ENCODE measurements around the gene TTC24.
A peak's percentile ranks its signal among the peaks of the same experiment; 100 is the strongest.

Gene TTC24

GRCh38 chr1:156571261-156571852 is 8.2 kb upstream of the TTC24 start:
- Histone ChIP-seq H3K4me1 (ENCODE audit: control insufficient read depth, low read length) (peaks cover 17% of the 10 kb centered on the region), H4K20me1 (ENCODE audit: control insufficient read depth, insufficient read depth, low read depth, low read length) (no peaks in the 10 kb centered on the region), H3K36me3 (ENCODE audit: control insufficient read depth, low read length) (peaks cover 10% of the 10 kb centered on the region; the same call in 1 of the 2 replicates), H3K4me2 (ENCODE audit: low read length) (peak overlapping the region; percentile 93), H3K9me2 (replicated peaks; ENCODE audit: control insufficient read depth, low read length) (no peaks in the 10 kb centered on the region), H3K79me2 (ENCODE audit: control insufficient read depth, low read length) (peaks cover 18% of the 10 kb centered on the region), H3K27ac (ENCODE audit: low read depth, low read length) (no peak overlapping the region), H3K9me3 (ENCODE audit: control insufficient read depth, insufficient read depth, low read length) (no peaks in the 10 kb centered on the region), H3K4me3 (ENCODE audit: low read length) (peak overlapping the region; percentile 76), H3F3A (ENCODE audit: control insufficient read depth, insufficient read depth) (no peaks in the 10 kb centered on the region), H3K27me3 (ENCODE audit: control insufficient read depth, low read length) (0 out of 2 replicates have a peak, but pooled peaks cover 2% of the 10 kb centered on the region)
- TF ChIP-seq CTCF (IDR thresholded peaks at IDR 0.05; ENCODE audit: low read depth, low read length, poor library complexity, severe bottlenecking) = no peak
- no peak for TF ChIP-seq EZH2phosphoT487 (IDR thresholded peaks at IDR 0.05; ENCODE audit: borderline replicate concordance, low read length)

- Histone ChIP-seq H3F3A (ENCODE audit: control insufficient read depth, insufficient read depth) (no peaks in the 10 kb centered on the region), H4K20me1 (ENCODE audit: control insufficient read depth, insufficient read depth, low read depth, low read length) (no peaks in the 10 kb centered on the region), H3K4me1 (ENCODE audit: control insufficient read depth, low read length) (peaks cover 17% of the 10 kb centered on the region), H3K79me2 (ENCODE audit: control insufficient read depth, low read length) (peaks cover 18% of the 10 kb centered on the region), H3K27me3 (ENCODE audit: control insufficient read depth, low read length) (0 out of 2 replicates have a peak, but pooled peaks cover 2% of the 10 kb centered on the region), H3K36me3 (ENCODE audit: control insufficient read depth, low read length) (peaks cover 10% of the 10 kb centered on the region; the same call in 1 of the 2 replicates), H3K4me2 (ENCODE audit: low read length) (peak within 1 kb of the TSS; percentile 93), H3K9me2 (replicated peaks; ENCODE audit: control insufficient read depth, low read length) (no peaks in the 10 kb centered on the region), H3K9me3 (ENCODE audit: control insufficient read depth, insufficient read depth, low read length) (no peaks in the 10 kb centered on the region), H3K27ac (ENCODE audit: low read depth, low read length) (no peak within 1 kb of the TSS), H3K4me3 (ENCODE audit: low read length) (peak within 1 kb of the TSS; percentile 76)
- TF ChIP-seq CTCF (IDR thresholded peaks at IDR 0.05; ENCODE audit: low read depth, low read length, poor library complexity, severe bottlenecking) (no peak), EZH2phosphoT487 (IDR thresholded peaks at IDR 0.05; ENCODE audit: borderline replicate concordance, low read length) (no peak)
These were observed 7.4 kb upstream of the TTC24 start, which contains the start of gene IQGAP3 for GRCh38 chr1:156571919-156572662. TSS of gene IQGAP3 (minus strand) at chr1:156572565. CDS start at chr1:156572529, 36 bp downstream.

- peaks cover 17% of the 10 kb centered on the region for H3K4me1 ChIP-seq (ENCODE audit: control insufficient read depth, low read length)
- H3K27me3 ChIP-seq (ENCODE audit: control insufficient read depth, low read length) = 0 out of 2 replicates have a peak, but pooled peaks cover 2% of the 10 kb centered on the region
- no peaks in the 10 kb centered on the region for H3K9me2 ChIP-seq (replicated peaks; ENCODE audit: control insufficient read depth, low read length)
- no peak for TF ChIP-seq CTCF (IDR thresholded peaks at IDR 0.05; ENCODE audit: low read depth, low read length, poor library complexity, severe bottlenecking)
- no peak for TF ChIP-seq EZH2phosphoT487 (IDR thresholded peaks at IDR 0.05; ENCODE audit: borderline replicate concordance, low read length)
- peaks cover 8% of the 10 kb centered on the region; the same call in 1 of the 2 replicates for H3K36me3 ChIP-seq (ENCODE audit: control insufficient read depth, low read length)
- H3K27ac ChIP-seq (ENCODE audit: low read depth, low read length) = no peak overlapping the region
- H3K4me2 ChIP-seq (ENCODE audit: low read length) = peak overlapping the region; percentile 93
- no peaks in the 10 kb centered on the region for H3K9me3 ChIP-seq (ENCODE audit: control insufficient read depth, insufficient read depth, low read length)
- H4K20me1 ChIP-seq (ENCODE audit: control insufficient read depth, insufficient read depth, low read depth, low read length) = no peaks in the 10 kb centered on the region
- H3F3A ChIP-seq (ENCODE audit: control insufficient read depth, insufficient read depth) = no peaks in the 10 kb centered on the region
- H3K4me3 ChIP-seq (ENCODE audit: low read length) = peak overlapping the region; percentile 76
- H3K79me2 ChIP-seq (ENCODE audit: control insufficient read depth, low read length) = peaks cover 18% of the 10 kb centered on the region
These were observed 6.9 kb upstream of the TTC24 start for GRCh38 chr1:156572663-156573018.

Measured in DOHH2 (cell line).